Right lobe of liver (tissue), 4 donors: Measurements from ENCODE around the gene TRIP6.
A peak's percentile ranks its signal among the peaks of the same experiment; 100 is the strongest.

Experiments
- POLR2A ChIP-seq: fragments of 450-650 bp; IDR thresholded peaks from one replicate; pipeline ENCODE4 v1.6.1; 2017; ENCODE audit warnings: antibody characterized with exemption, mild to moderate bottlenecking
- TF ChIP-seq, protein P1 (sequence below), 4 donors: fragments of 200-600 bp in 3 of 4; fragments of 450-650 bp in 1 of 4; IDR thresholded peaks; one replicate each; pipeline versions ENCODE4 v1.5.1 to v1.8.0; 2016 to 2022; ENCODE audit warnings: antibody characterized with exemption in 4 of 4, mild to moderate bottlenecking in 2 of 4
- donor health status: DM: no; HTN: no; CAD: no.
- donor health status: DM: no; HTN: no; CAD: no.
- donor health status: DM: no; HTN: yes; CAD: no.

DNA sequence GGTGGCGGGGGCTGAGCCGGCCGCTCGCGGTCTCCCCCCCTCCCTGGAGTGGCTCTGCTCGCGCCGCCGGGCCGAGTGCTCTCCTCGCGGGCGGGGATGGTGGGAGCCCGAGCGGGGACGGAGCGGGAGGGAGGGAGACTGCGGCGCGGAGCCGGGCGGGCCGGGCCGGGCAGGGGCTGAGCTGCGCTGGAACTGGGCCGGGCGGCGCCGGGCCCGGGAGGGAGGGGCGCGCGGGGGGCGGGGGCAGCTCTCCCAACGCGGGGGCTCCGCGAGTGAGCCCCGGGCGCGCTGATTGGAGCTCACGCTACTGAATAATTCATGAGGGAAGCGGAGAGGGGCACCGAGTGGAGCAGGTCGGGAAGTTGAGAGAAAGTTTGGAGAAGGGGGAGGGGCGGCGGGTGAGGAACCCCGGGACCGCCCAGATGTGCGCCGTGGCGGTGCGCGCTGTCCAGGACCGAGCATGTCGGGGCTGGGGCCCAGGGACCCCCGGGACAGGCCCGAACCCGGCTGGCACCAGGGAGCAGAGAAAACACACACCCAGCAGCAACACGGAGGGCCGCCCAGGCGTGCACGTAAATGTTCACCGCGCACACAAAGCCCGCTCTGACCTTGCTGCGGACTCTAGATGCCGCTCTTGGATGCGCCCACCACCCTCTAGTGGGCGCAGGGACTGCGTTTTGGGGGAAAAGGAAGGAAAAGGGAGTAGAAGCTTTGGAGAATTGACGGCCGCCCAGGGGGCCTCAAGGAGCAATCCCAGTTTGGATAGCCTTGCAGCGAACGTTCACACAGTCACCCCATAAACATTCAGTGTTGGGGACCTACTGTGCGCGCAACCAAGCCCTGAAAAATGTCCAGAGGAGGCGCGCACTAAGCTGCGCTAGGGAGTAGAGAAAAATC lies 39.6 kb upstream of the TRIP6 start, which contains the start of gene EPHB4:
- TF ChIP-seq POLR2A = peak; percentile 39
- TF ChIP-seq, protein P1, sequence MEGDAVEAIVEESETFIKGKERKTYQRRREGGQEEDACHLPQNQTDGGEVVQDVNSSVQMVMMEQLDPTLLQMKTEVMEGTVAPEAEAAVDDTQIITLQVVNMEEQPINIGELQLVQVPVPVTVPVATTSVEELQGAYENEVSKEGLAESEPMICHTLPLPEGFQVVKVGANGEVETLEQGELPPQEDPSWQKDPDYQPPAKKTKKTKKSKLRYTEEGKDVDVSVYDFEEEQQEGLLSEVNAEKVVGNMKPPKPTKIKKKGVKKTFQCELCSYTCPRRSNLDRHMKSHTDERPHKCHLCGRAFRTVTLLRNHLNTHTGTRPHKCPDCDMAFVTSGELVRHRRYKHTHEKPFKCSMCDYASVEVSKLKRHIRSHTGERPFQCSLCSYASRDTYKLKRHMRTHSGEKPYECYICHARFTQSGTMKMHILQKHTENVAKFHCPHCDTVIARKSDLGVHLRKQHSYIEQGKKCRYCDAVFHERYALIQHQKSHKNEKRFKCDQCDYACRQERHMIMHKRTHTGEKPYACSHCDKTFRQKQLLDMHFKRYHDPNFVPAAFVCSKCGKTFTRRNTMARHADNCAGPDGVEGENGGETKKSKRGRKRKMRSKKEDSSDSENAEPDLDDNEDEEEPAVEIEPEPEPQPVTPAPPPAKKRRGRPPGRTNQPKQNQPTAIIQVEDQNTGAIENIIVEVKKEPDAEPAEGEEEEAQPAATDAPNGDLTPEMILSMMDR (IDR thresholded peaks at IDR 0.05) = peak; percentile 22 to 36 (median 24)
